HAP-1 (cell line): Measurements from ENCODE around the gene CEP152.

Source experiments
- DNase-seq, 2 experiments: peaks; one replicate each; pipeline ENCODE4 v3.0.0-alpha.2; 2016 to 2020; ENCODE audit warnings: low spot score in 2 of 2
- H3K27me3 ChIP-seq: fragments of 250-450 bp; sonication (Bioruptor Pico); 2 replicates; pipeline ENCODE4 v1.5.1; 2020; ENCODE audit warnings: low read depth, mild to moderate bottlenecking, moderate library complexity
- H3K36me3 ChIP-seq: fragments of 250-450 bp; sonication (Bioruptor Pico); replicated peaks from 2 replicates; pipeline ENCODE4 v1.5.1; 2020; ENCODE audit warnings: mild to moderate bottlenecking
- H3K4me1 ChIP-seq: fragments of 250-450 bp; sonication (Bioruptor Pico); 2 replicates; pipeline ENCODE4 v1.5.1; 2020; ENCODE audit warnings: mild to moderate bottlenecking
- H3K4me3 ChIP-seq: fragments of 250-450 bp; sonication (Bioruptor Pico); 2 replicates; pipeline ENCODE4 v1.5.1; 2020; ENCODE audit warnings: mild to moderate bottlenecking, moderate library complexity
- H3K9me3 ChIP-seq: fragments of 250-450 bp; sonication (Bioruptor Pico); 2 replicates; pipeline ENCODE4 v1.5.1; 2020; ENCODE audit warnings: mild to moderate bottlenecking, moderate library complexity
- in situ Hi-C: fragments of 300-500 bp; cut with MboI; formaldehyde crosslinking; loops from 3 replicates; pipeline ENCODE4 v1.14.3; 2020; ENCODE audit warnings: low sequenced_read_pairs, inconsistent platforms, mixed read lengths

Gene CEP152

GRCh38 chr15:48833526-48834239 lies 22.8 kb upstream of the CEP152 start:
- Histone ChIP-seq H3K4me3 (no peak overlapping the region), H3K4me1 (0 out of 2 replicates have a peak, but pooled peaks cover 3% of the 10 kb centered on the region)
- in situ Hi-C loops, result no loop called here

GRCh38 chr15:48832648-48833047 lies 21.8 kb upstream of the CEP152 start:
- Histone ChIP-seq H3K27me3 (0 out of 2 replicates have a peak, but pooled peaks cover 2% of the 10 kb centered on the region), H3K9me3 (no peaks in the 10 kb centered on the region; the same call in 1 of the 2 replicates), H3K4me1 (0 out of 2 replicates have a peak, but pooled peaks cover 3% of the 10 kb centered on the region), H3K36me3 (no peaks in the 10 kb centered on the region), H3K4me3 (no peak overlapping the region)
- in situ Hi-C loops, result no loop called here
- DNase-seq, result no peak

More at GRCh38 chr15:48833526-48834239, 22.8 kb upstream of the CEP152 start:
- Histone ChIP-seq H3K27me3 (0 out of 2 replicates have a peak, but pooled peaks cover 2% of the 10 kb centered on the region), H3K9me3 (no peaks in the 10 kb centered on the region; the same call in 1 of the 2 replicates), H3K36me3 (no peaks in the 10 kb centered on the region)
- no peak for DNase-seq

- peaks cover 2% of the 10 kb centered on the region for H3K4me1 ChIP-seq
- no peaks in the 10 kb centered on the region; the same call in 1 of the 2 replicates for H3K9me3 ChIP-seq
- no peak overlapping the region for H3K4me3 ChIP-seq
- H3K27me3 ChIP-seq, result 0 out of 2 replicates have a peak, but pooled peaks cover 2% of the 10 kb centered on the region
- H3K36me3 ChIP-seq, result no peaks in the 10 kb centered on the region
- DNase-seq, result no peak
- in situ Hi-C loops, result no loop called here
Measured at GRCh38 chr15:48828906-48829305, 18.0 kb upstream of the CEP152 start.

DNA sequence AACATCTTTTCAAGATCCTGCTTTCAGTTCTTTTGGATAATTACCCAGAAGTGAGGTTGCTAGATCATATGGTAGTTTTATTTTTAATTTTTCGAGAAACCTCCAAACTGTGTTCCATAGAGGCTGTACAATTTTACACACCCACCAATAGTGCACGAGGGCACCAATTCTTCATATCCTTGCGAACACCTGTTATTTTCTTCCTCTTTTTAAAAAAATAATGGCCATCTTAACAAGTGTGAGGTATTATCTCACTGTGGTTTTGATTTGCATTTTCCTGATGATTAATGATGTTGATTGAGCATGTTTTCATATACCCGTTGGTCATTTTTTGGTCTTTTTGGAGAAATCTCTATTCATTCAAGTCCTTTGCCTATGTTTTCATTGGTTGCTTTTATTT lies 17.6 kb upstream of the CEP152 start:
- no peaks in the 10 kb centered on the region; the same call in 1 of the 2 replicates for H3K9me3 ChIP-seq
- no peaks in the 10 kb centered on the region for H3K36me3 ChIP-seq
- H3K27me3 ChIP-seq, result 0 out of 2 replicates have a peak, but pooled peaks cover 2% of the 10 kb centered on the region
- DNase-seq, result no peak
- no peak overlapping the region for H3K4me3 ChIP-seq
- in situ Hi-C loops, result no loop called here
- H3K4me1 ChIP-seq, result peaks cover 6% of the 10 kb centered on the region

DNA sequence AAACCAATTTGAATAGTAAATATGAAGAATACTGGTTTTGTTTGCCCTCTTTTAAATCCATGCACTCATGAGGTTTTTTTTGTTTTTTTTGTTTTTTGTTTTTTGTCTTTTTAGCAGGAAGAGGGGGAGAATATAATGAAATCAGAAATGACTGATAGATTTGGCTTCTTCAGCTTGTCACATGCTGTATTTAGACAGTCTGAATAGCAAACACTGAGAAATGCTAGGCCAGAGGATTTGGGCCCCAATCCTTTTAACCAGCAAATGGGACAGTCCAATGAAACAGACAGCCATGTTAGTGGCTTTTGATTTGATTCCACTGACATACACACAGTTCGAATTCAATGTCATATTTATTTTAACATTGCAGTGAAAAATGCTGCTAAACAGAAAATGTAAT lies 14.2 kb upstream of the CEP152 start:
- Histone ChIP-seq H3K4me1 (peaks cover 10% of the 10 kb centered on the region), H3K27me3 (no peaks in the 10 kb centered on the region), H3K9me3 (no peaks in the 10 kb centered on the region), H3K36me3 (no peaks in the 10 kb centered on the region), H3K4me3 (no peak overlapping the region)
- in situ Hi-C loops, result no loop called here
- DNase-seq, result no peak

GRCh38 chr15:48823706-48824105 lies 12.8 kb upstream of the CEP152 start:
- no peak overlapping the region for H3K4me3 ChIP-seq
- peaks cover 10% of the 10 kb centered on the region for H3K4me1 ChIP-seq
- in situ Hi-C loops, result no loop called here
- H3K27me3 ChIP-seq, result no peaks in the 10 kb centered on the region
- peak in 1 of 2 experiments; percentile 55 for DNase-seq
- no peaks in the 10 kb centered on the region for H3K36me3 ChIP-seq
- no peaks in the 10 kb centered on the region for H3K9me3 ChIP-seq

- peak; percentile 19 to 40 for DNase-seq
- in situ Hi-C loops, result no loop called here
- H3K9me3 ChIP-seq, result no peaks in the 10 kb centered on the region
- peaks cover 10% of the 10 kb centered on the region for H3K4me1 ChIP-seq
- no peaks in the 10 kb centered on the region for H3K27me3 ChIP-seq
- H3K4me3 ChIP-seq, result no peak overlapping the region
- H3K36me3 ChIP-seq, result no peaks in the 10 kb centered on the region
Measured at GRCh38 chr15:48823237-48823636, 12.4 kb upstream of the CEP152 start.

GRCh38 chr15:48814286-48814685 lies 3.4 kb upstream of the CEP152 start:
- DNase-seq, result no peak
- no peaks in the 10 kb centered on the region for H3K27me3 ChIP-seq
- no peaks in the 10 kb centered on the region for H3K9me3 ChIP-seq
- in situ Hi-C loops, result no loop called here
- peaks cover 14% of the 10 kb centered on the region for H3K4me1 ChIP-seq
- no peak overlapping the region for H3K4me3 ChIP-seq
- no peaks in the 10 kb centered on the region for H3K36me3 ChIP-seq

- Histone ChIP-seq H3K36me3 (no peaks in the 10 kb centered on the region), H3K9me3 (no peaks in the 10 kb centered on the region), H3K27me3 (no peaks in the 10 kb centered on the region), H3K4me3 (peak overlapping the region; percentile 87), H3K4me1 (peaks cover 21% of the 10 kb centered on the region)
- peak in 1 of 2 experiments; percentile 16 for DNase-seq
- in situ Hi-C loops, result no loop called here
Measured at GRCh38 chr15:48811325-48811958, 573 bp upstream of the CEP152 start.

DNA sequence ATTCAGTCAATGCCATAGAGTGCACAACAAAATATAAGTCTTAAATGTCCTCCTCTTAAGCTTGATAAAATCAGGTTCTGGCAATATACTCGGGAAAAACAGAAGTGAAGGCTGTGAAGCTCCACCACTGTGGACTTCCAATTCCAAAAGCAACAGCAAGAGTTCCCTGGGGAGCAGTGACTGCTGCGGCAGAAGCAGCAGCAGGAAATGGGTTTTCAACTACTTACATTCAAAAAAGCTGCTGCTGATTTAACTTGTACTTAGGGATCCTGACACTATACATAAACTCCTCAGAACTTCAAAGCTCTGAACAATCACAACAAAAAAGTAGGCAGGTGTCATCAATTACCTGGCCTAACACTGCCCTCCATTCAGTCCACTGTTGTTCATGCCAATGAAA lies 4.7 kb downstream of the CEP152 start:
- H3K36me3 ChIP-seq, result no peaks in the 10 kb centered on the region
- in situ Hi-C loops, result no loop called here
- no peak for DNase-seq
- peaks cover 23% of the 10 kb centered on the region for H3K4me1 ChIP-seq
- no peak overlapping the region for H3K4me3 ChIP-seq
- no peaks in the 10 kb centered on the region for H3K9me3 ChIP-seq
- no peaks in the 10 kb centered on the region for H3K27me3 ChIP-seq

- no peaks in the 10 kb centered on the region for H3K27me3 ChIP-seq
- no peak overlapping the region for H3K4me3 ChIP-seq
- H3K4me1 ChIP-seq, result peaks cover 26% of the 10 kb centered on the region
- no peaks in the 10 kb centered on the region for H3K36me3 ChIP-seq
- no peaks in the 10 kb centered on the region for H3K9me3 ChIP-seq
- in situ Hi-C loops, result no loop called here
- no peak for DNase-seq
Measured at GRCh38 chr15:48805591-48805990, 5.3 kb downstream of the CEP152 start.

DNA sequence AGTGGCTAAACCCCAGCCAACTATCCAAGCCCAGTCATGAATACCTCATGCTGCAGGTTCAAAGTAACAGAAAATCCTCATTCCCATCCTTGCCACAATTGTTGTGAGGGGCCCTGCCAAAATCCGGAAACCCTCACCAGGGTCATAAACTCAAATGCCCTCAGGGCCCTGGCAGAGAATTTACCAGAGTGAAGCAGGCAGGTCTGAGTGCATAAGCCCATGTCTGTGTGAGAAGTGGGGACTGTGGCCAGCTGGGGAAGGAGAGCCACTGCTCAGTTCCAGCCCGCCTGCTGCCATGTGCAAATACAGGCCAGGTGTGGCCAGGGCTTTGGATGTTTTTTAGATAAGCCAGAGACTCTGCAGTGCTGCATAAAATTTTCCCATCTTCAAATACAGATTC lies 7.0 kb downstream of the CEP152 start:
- peaks cover 28% of the 10 kb centered on the region for H3K4me1 ChIP-seq
- no peaks in the 10 kb centered on the region for H3K36me3 ChIP-seq
- H3K27me3 ChIP-seq, result no peaks in the 10 kb centered on the region
- peak in 1 of 2 experiments; percentile 24 for DNase-seq
- H3K4me3 ChIP-seq, result no peak overlapping the region
- no peaks in the 10 kb centered on the region for H3K9me3 ChIP-seq
- in situ Hi-C loops, result no loop called here

GRCh38 chr15:48802867-48803266 lies 8.0 kb downstream of the CEP152 start:
- Histone ChIP-seq H3K9me3 (no peaks in the 10 kb centered on the region), H3K27me3 (no peaks in the 10 kb centered on the region), H3K4me3 (no peak overlapping the region), H3K36me3 (no peaks in the 10 kb centered on the region), H3K4me1 (peaks cover 29% of the 10 kb centered on the region)
- no peak for DNase-seq
- in situ Hi-C loops, result no loop called here

DNA sequence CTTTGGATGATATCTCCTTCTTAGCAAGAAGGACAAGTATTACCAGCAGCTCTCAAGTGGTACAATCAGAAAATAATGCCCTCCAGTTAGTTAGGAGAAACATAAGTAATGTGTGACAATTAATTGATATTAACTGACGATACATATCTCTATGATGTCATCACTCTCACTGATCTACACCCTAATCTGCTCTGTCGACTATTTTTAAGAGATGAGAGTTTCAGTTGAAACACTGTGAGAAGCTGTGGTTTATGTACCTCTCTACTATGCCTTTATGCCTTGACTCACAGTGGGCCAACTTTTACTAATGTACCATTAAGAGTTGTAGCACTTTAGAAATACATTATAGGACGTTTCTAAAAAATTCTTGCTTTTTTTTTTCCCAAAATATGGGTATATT lies 8.6 kb downstream of the CEP152 start:
- no peaks in the 10 kb centered on the region for H3K9me3 ChIP-seq
- no peak overlapping the region for H3K4me3 ChIP-seq
- DNase-seq, result no peak
- H3K4me1 ChIP-seq, result peaks cover 29% of the 10 kb centered on the region
- no peaks in the 10 kb centered on the region for H3K27me3 ChIP-seq
- H3K36me3 ChIP-seq, result peaks cover 2% of the 10 kb centered on the region
- in situ Hi-C loops, result no loop called here
